Measurements from ENCODE around the gene FGF22.

The FGF22 gene

DNA sequence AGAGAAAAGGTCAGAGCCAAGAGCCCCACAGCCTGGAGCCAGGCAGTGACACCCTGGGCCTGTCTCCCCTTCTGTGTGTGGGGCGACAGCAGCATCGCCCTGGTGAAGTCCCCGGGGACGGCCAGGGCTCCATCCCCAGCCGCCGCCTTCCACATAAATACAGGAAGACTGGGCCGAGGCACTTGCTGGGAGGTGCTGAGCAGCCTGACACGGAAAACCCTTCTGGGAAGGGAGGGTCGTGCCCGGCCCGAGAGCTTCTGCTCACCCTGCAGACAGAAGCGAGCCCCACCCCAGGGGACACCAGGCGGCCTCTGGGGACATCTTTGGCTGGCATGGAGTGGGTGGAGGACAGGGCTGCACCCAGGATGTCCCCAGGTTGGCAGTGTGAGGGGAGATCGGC lies 5.1 kb downstream of the FGF22 start:
- DNase-seq: no peak

DNA sequence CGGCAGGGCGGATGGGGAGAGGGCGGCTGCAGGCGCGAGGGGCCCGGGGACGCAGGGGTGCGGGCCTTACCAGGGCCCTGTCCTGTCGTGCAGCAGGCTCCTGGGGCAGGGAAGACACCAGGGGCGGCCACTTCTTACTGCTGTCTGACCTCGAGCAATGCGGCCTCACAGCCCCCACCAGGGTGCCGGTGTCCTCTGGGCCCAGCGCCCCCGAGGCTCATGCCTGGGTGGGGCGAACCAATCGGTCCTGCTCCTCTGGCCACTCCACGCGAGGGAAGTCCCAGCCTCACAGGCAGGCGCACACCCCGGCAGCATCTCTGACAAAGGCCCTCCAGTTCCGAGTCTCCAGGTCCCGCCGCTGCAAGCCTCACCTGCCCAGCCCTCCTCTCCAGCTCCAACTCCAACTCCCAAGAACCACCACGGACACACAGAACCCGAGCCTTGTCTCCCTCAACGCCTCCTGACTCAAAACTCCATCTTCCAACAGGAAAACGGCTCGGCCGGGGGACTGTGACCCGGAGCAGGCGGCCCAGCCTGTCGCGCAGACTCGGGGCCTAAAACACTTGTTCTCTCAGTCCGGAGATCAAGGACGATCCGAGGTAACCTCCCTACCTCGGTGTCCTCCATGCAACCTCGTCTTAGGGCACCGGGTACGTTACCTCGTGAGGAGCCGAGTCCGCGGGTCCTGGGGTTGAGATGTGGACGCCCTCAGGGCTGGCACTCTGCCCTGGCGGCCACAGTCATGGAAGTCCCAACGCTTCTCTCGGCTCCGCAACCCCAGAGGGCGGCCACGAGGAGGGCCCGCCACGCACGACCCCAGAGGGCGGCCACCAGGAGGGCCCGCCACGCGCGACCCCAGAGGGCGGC lies 6.5 kb downstream of the FGF22 start:
- DNase-seq: no peak

DNA sequence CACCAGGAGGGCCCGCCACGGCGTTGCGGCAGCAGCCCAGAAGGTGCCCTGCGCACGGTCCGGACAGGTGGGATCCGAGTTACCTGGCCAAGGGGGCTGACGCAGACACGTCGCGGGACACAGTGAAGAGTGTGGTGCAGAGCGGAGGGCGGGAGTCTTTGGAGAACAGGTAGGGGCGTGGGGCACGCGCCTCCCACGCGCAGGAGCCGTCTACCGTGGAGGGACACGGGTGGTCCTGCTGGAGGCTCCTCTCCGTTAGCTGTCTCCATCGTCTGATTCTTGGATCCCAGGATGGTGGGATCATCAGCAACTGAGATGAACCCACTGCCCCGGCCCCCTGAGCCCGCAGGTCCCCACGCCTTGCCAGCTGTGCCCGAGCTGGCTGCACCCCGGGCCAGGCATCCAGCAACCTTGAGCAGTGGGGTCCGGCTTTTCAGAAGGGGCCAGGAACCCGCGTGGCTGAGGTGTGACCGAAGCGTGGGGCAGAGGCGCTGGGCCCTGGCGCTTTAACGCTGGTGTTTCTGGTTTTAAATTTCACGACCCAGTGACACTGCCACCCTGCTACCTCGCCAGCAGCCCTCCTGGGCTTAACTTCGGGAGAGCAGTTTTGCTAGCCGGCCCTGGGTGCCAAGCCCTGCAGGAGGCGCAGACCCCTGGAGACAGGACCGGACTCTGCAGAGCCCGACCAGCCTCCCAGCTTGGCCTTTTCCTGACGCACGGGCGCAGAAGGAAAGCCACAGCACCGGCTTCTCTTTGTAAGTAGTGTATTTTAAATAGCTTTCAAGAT lies 7.3 kb downstream of the FGF22 start:
- no peak for DNase-seq

DNA sequence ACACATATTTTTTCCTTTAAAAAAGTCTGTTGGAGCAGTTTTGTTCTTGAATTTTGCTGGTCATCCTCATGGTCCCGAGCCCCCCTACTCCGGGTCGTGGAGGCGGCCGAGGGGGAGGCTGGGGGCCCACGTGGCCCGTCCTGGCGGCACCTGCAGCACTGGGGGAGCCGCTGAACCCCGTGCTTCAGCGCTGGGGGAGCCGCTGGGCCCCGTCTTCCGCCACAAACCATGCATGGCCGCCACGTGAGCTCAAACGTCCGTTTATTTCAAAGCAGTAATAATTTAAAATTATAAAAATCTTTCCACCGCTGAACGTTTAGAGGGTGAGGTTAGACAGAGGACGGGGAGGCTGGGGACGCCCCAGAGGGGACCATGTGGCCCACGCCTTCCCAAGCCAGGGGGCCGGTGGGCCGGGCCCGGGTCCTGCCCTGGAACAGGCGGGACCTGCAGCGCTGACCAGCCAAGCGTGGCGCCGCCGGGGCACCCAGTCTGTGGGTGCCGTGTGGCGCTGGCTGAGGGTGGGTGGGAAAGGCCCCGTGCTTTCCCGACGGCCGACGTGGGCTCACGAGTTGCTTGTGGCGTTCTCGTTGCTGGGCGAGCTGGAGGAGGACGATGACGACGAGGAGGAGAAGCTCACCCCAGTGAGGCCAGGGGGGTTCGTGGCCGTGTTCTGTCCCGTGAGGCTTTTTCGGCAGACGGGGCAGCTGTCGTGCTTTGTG lies 8.0 kb downstream of the FGF22 start:
- DNase-seq: no peak

DNA sequence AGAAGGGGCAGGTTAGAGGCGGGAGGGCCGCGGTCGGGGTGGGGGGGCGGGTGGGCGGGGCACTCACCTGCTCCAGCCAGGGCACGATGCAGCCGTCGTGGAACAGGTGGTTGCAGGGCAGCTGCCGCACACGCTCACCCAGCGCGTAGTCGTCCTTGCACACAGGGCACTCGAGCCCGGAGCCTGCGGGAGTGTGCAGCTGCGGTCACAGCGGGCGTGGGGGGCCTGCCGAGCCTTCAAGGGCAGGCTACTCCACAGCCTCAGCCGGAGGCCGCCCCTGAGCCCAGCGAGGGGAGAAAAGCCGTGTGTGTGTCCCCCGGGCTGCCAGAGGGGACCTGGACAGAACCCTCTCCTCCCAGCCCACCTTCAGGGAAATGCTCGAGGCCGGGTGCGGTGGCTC lies 8.6 kb downstream of the FGF22 start:
- no peak for DNase-seq

DNA sequence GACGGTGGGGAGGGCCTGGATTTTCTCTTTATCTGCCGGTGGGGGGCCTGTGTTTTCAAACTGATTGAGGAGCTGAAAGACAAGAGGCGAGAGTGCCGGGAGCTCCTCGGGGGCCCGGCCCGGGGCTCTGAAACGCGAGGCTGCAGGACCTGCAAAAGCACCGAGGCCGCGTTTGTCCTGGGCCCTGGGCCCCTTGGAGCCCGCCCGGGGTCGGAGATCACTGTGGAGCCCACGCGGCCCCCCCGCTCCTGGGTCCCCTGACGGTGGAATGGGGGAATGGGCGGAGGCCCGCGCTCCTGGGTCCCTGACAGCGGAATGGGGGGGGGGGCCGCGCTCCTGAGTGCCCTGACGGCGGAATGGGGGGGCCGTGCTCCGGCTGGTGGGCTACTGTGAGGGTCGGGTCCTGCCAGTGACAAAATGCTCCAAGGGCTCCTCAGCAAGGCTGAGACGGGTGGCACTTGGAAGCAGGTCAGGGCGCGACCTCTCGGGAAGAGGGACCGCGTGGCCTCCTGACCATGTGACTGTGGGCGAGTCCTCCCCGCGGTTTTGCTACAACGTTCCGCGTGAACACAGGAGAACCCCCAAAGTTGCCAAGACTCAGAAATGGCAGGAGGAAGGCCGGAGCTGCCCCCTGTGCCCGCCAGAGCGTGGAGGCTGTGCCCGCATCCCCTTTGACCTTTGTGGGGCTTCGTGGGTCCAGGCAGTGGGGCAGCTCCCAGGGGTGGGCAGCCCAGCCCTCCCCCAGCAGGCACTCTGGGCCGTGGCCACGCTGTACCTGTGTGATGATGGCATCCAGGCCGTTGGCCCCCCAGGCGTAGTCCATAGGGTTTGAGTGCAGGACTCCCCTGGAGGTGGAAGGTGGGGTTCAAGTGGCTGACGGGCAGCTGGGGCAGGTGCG lies 9.5 kb downstream of the FGF22 start:
- no peak for DNase-seq

DNA sequence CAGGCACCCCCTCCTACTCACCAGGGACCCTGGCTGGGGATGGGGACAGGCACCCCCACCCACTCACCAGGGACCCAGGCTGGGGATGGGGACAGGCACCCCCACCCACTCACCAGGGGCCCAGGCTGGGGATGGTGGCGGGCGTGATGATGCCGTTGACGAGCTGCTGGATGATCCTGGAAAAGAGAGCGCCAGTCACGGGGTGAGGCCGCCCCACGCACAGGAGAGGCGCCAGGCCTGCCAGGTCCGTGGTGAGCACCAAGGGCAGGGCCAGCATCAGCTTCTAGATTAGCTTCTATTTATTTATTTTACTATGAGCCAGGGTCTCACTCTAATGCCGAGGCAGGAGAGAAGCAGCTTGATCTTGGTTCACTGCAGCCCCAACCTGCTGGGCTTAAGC lies 10.4 kb downstream of the FGF22 start:
- DNase-seq: no peak

DNA sequence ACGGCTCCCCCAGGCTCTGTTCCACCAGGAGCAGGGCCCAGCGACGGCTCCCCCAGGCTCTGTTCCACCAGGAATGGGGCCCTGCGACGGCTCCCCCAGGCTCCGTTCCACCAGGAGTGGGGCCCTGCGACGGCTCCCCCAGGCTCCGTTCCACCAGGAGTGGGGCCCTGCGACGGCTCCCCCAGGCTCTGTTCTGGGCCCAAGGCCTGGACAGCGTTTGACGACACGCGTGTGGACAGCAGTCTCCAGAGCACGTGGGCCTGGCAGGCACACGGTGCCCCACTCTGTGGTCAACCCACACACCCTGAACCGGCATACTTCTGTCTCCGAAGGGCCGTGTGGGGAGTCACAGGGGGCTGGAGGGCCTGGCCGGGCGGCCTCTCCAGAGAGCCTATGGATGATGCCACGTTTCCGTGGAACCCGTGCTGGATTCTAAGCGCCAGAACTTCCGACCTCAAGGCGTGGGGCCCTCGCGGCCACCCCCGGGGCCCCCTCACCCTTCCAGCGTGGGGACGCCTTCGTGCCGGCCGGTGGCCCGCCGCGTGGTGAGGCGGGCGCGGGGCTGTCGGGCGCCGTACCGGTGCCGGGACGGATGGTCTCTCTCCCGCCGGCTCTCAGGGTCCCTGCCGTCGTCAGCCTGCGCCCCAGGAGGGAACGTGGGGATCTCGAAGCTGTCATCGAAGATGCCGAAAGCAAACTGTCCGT lies 11.6 kb downstream of the FGF22 start:
- DNase-seq: no peak

DNA sequence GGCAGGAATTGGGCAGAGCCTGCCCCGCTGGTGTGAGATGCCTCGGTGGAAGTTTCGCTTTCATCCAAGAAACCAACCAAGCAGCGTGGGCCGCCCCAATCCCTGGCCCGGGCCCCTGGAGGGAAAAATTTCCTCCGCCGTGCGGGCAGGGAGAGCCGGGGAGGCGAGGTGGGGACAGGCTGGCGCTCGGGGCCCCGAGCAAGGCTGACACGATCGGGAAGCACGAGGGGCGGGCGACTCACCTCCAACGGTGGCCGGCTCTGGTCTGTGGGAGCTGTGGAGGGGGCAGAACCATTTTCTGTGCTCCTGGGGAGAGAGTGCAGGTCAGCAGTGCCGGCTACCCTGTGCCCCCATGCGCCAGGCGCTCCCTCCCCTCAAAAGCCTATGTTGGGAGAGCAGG lies 12.3 kb downstream of the FGF22 start:
- no peak for DNase-seq

DNA sequence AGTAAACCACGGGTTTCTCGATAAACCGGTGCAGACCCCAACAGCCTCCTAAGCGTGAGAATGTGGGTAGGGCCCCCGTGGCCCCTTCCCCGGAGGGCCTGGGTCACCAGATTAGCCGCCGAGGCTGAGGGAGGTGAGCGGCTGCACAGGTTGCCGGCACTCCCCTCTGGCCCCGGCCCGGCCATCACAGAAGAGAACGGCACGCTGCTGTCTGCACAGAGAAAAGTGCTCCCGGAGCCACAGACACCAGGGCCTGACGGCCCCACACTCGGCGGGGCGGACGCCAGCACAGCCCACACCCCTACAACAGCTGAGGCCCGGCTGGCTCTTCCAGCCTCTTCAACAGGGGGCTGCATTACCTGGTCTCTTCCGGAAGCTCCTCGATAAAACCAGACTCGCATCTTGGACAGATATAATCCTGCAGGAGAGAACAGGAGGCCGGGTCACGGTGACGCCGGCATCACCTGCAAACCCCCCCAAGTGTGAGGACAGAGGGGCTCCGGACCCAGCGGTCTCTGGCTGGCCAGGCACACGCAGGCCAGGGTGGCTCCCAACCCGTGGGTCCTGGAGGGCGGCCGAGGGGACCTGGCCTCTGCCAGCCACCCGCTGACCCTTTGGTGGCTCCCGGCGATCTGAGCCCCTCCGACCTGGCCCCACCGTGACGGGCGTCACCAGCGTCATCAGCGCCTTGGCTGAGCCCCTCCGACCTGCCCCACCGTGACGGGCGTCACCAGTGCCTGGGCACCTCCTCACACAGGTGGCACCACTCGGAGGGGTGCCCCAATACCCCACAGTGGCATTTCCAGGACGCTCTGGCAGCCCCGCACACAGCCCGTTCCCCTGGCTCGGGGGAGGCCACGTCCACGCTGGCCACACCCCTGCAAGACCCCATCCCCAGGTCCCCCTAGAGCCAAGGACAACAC lies 13.0 kb downstream of the FGF22 start:
- DNase-seq: no peak

DNA sequence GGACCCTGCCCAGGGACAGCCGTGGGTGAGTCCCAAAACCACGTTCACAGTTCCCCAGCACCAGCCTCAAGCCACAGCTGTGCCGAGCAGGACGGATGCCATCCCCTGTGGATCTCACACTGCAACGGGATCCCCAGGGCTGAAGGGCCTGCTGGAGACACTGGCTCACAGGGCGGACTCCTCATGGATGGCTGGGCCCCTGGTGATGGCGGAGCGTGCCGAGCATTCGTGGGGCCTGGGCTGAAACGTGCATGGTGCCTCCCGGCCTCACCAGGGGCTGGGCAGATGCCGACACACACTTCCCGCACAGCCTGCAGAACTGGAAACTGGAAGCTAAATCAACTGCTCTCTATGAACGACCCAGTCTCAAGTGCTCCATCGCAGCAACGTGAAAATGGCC lies 13.7 kb downstream of the FGF22 start:
- no peak for DNase-seq

DNA sequence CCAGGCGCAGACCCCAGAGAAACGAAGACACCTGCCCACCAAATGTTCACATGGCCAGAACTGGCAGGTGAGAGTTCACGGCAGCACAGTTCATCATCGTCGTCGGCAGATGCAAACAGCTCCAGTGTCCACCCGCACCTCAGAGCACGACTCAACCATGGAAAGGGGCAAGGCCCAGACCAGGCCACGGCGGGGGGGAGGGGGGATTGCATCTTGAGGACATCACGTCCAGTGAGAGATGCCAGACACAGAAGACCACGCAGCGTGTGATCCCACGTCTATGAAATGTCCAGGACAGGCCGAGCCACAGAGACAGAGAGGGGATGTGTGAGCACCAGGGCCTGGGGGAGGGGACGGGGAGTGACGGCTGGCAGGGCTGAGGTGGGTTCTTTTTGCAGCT lies 16.0 kb downstream of the FGF22 start:
- no peak for DNase-seq

DNA sequence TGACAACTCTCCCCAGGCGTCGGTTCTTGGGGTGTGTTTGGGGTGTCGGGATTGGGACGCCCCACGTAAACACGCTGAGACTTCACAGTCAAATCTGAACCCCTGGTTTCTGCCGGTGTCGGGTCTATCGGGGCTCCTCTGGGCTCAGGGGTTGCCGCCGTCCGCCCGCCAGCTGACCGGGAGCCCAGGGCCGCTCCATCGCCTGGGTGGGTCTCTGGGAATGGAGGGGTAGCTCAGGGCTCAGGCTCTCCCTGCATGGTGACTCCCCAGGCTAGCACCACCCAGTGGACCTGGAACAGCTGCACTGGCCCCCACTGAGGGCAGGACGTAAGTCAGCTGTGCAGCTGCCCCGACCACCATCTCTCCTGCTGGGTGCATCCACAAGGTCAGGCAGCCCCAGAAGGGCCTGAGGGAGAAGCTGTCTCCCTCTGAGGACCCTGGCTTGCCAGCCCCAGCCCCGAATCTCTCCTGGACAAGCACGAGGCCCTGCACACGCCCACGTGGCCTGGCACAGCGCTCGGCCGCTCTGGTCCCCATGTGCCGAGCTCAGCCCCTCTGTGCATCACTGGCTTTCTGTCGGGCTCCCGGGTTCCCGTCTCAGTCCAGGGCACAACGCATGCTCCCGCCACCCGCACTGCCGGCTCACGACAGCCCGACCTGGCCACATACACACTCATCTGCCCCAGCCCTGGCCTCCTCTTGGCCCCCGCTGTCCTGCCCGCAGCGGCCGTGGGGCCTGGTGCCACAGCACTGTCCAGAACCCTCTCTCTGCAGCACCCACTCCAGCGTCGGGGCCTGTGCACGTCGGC lies 17.3 kb downstream of the FGF22 start:
- no peak for DNase-seq

DNA sequence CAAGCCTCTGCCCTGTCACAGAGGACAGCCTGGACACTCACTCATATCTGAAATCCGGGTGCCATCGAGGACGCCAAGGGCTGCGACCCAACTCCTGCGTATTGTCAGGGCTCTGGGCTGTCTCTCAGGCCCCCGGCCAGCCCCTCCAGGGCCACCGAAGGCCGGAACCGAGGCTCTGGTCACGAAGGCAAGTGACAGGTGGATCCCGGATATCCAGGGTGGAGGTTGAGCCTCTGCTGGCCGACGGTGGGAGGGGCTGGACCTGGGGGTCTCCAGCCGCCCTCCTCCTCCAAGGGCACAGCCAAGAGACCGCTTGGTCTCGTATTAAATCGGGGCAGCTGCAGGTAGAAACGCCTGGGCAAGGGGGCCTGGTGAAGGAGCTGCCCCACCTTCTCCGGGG lies 17.9 kb downstream of the FGF22 start:
- no peak for DNase-seq

DNA sequence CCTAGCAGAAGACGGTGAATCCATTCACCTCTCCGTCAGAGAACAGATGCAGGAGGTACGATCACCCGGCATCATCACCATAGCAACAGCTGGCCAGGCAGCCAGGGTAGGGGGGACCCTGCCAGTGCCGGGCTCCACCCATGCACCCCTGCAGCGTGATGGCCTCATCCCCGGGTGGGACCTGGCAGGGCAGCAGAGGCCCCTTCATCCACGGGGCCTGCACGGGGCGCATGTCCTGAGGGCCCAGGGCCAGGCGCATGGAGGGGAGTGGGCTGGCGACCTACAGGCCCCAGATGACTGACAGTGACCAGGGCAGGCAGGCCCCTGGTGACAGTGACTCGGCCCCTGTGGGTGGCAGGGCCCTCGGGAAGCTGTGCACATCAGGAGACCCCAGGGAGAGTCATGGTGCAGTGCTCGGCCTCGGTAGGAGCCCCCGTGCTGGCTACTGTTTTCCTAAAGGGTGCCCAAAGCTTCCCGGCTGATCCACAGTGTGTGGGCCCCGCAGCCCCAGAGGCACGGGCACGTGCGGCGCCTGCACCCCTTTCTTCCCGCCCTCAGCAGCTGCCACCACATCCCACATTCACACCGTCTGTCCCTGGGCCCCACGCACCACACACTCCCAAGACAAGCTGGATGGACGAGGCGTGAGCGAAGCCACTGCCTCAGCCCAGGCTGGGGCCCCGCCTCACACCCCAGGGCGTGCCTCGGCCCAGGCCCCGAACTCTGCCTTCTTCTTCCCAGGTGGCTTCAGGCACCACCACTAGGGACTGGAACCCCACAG lies 18.6 kb downstream of the FGF22 start:
- DNase-seq: no peak

DNA sequence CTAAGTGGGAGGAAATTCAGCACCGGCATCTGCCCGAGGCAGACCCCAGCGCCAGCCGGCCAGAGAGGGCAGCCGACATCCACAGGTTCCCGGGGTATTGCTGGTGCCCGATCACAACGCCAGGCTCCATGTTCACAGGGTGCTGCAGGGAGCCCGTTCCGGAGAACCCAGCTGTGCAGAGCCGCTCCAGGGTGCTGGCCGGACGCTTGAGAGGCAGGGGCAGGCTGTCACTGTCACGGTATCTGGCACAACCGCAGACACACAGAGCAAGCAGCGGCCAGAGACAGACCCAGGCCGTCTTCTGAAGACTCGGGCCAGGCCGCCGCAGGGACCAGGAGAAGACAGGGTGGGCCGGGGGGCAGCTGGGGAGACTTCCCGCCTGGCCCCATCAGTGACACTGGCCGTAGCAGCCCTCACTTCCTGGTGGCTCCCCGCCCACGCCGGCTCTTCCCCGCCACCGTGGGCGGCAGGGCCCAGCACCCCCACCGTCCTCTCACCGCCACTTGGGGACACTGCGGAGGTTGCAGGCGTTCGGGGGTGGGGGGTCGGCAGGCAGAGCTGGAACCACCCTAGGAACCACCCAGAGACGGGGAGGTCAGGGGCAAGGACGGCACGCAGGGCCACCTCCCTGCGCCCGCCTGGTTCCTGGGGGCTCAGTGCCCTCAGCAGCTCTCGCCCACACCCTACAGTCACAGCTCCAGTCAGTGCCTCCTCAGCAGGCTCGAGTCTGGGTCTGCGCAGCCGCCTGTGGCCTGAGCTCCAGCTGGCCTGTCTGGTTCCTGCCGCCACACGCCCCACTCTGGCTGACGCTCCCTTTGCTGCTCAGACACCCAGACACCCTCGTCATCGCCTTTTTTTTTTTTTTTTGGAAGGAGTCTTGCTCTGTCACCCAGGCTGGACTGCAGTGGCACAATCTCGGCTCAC lies 19.5 kb downstream of the FGF22 start:
- DNase-seq: no peak

DNA sequence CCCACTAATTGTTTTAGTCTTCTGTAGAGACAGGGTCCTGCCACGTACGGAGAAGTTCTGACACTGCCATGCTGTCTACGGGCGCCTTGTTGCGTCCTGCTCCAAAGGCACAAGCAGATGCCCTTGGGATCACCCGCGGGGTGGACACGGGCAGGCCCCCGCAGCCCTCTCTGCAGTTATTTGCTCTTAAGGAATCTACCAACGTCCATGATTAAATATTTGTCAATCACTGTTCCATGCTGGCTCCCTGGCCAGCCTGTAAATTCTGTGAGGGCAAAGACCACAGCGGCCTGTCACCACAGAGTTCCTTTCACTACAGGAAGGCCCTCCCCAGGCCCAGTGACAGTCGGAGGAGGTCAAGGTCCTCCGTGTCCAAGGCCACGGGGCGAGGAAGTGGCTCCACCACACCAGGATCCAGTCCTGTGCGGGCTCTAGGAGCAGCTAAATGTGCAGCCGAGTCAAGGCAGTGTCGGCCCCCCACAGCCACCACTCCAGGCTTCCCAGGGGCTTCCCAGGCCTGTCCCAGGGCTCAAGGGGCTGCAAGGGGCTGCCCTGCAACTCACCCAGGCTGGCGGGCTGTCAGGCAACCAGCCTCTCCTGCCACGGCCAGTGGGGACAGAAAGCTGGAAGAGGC lies 21.2 kb downstream of the FGF22 start:
- DNase-seq: no peak

Data from suppressor macrophage treated with lipopolysaccharide for 4 hours (primary cell).